OCI-LY3 (cell line): ENCODE measurements around the gene PRRT4.
A peak's percentile ranks its signal among the peaks of the same experiment; 100 is the strongest.

Experiments used
- H2AFZ ChIP-seq: fragments of 200-600, 300-600 bp; shearing (Covaris generic); 2 replicates; pipeline ENCODE4 v1.6.0; 2014; ENCODE audit warnings: antibody characterized with exemption, low read depth, low read length
- H3K27ac ChIP-seq: fragments of 200-600, 300-600 bp; sonication (generic); 2 replicates; pipeline ENCODE4 v1.5.1; 2014; ENCODE audit warnings: mild to moderate bottlenecking, low read length, moderate library complexity, mixed read lengths
- H3K27me3 ChIP-seq: fragments of 200-600, 300-600 bp; sonication (generic); 2 replicates; pipeline ENCODE4 v1.6.1; 2014; ENCODE audit warnings: low read depth, low read length, mixed read lengths
- H3K36me3 ChIP-seq: fragments of 200-600, 300-600 bp; sonication (generic); replicated peaks from 2 replicates; pipeline ENCODE3; 2014; ENCODE audit warnings: low read depth, low read length, mixed read lengths
- H3K4me1 ChIP-seq: fragments of 300-600, 200-600 bp; sonication (generic); 2 replicates; pipeline ENCODE4 v1.6.1; 2014; ENCODE audit warnings: low read length, mixed read lengths
- H3K4me2 ChIP-seq: fragments of 200-600, 300-600 bp; sonication (generic); 2 replicates; pipeline ENCODE4 v1.6.1; 2014; ENCODE audit warnings: low read length, mixed read lengths
- H3K4me3 ChIP-seq: fragments of 300-600, 200-600 bp; sonication (generic); 2 replicates; pipeline ENCODE4 v1.5.1; 2014; ENCODE audit warnings: antibody characterized with exemption, mild to moderate bottlenecking, low read length, moderate library complexity
- H3K79me2 ChIP-seq: fragments of 300-600, 200-600 bp; shearing (Covaris generic); 2 replicates; pipeline ENCODE4 v1.6.1; 2014; ENCODE audit warnings: mild to moderate bottlenecking, low read length, mixed read lengths
- H3K9ac ChIP-seq: fragments of 300-600, 200-600 bp; shearing (Covaris generic); 2 replicates; pipeline ENCODE4 v1.6.0; 2014; ENCODE audit warnings: mild to moderate bottlenecking, low read length, moderate library complexity
- H3K9me3 ChIP-seq: fragments of 200-600, 300-600 bp; shearing (Covaris generic); 2 replicates; pipeline ENCODE4 v1.6.1; 2014; ENCODE audit warnings: low read length, mixed read lengths; ENCODE audit not compliant: insufficient read depth
- H4K20me1 ChIP-seq: fragments of 200-600, 300-600 bp; sonication (generic); 2 replicates; pipeline ENCODE4 v1.6.1; 2016; ENCODE audit warnings: low read length, mixed read lengths; ENCODE audit not compliant: insufficient read depth
- CTCF ChIP-seq: fragments of 200-600, 300-600 bp; sonication (generic); IDR thresholded peaks from 2 replicates; pipeline ENCODE4 v1.5.1; 2014; ENCODE audit warnings: antibody characterized with exemption, low read length, low read depth
- EZH2phosphoT487 ChIP-seq: fragments of 200-600 bp; shearing (Covaris generic); IDR thresholded peaks from 2 replicates; pipeline ENCODE4 v1.6.1; 2018; ENCODE audit warnings: antibody characterized with exemption, mixed run types, low read depth

Gene PRRT4

GRCh38 chr7:128347647-128348097, 13.8 kb downstream of the PRRT4 start:
- Histone ChIP-seq H3K4me2 (no peak overlapping the region), H4K20me1 (no peaks in the 10 kb centered on the region), H3K79me2 (peaks cover 10% of the 10 kb centered on the region), H3K9me3 (no peaks in the 10 kb centered on the region), H3K4me1 (peaks cover 3% of the 10 kb centered on the region), H2AFZ (no peak overlapping the region), H3K27me3 (0 out of 2 replicates have a peak, but pooled peaks cover 4% of the 10 kb centered on the region), H3K9ac (no peak overlapping the region), H3K4me3 (no peak overlapping the region), H3K36me3 (no peaks in the 10 kb centered on the region), H3K27ac (no peak overlapping the region)
- TF ChIP-seq EZH2phosphoT487 (no peak), CTCF (peak; percentile 88)

GRCh38 chr7:128344431-128344774, 17.1 kb downstream of the PRRT4 start:
- Histone ChIP-seq H3K9ac (no peak overlapping the region), H3K9me3 (no peaks in the 10 kb centered on the region), H3K4me1 (peaks cover 12% of the 10 kb centered on the region), H3K79me2 (peaks cover 43% of the 10 kb centered on the region), H2AFZ (peak overlapping the region; percentile 99), H3K27me3 (0 out of 2 replicates have a peak, but pooled peaks cover 4% of the 10 kb centered on the region), H3K4me3 (peak overlapping the region; percentile 89), H4K20me1 (peaks cover 10% of the 10 kb centered on the region; the same call in 1 of the 2 replicates), H3K27ac (no peak overlapping the region), H3K36me3 (peaks cover 3% of the 10 kb centered on the region), H3K4me2 (peak overlapping the region; percentile 73)
- TF ChIP-seq CTCF (no peak), EZH2phosphoT487 (no peak)

GRCh38 chr7:128343554-128344430, 17.7 kb downstream of the PRRT4 start, which contains the start of gene RBM28:
Gene RBM28 (minus strand): TSS chr7:128343908. CDS start chr7:128343793, 115 bp downstream.
- no peak for TF ChIP-seq EZH2phosphoT487
- no peak for TF ChIP-seq CTCF
- H3K4me2 ChIP-seq, result peak within 1 kb of the TSS; percentile 96
- no peaks in the 10 kb centered on the region for H3K9me3 ChIP-seq
- H3K27me3 ChIP-seq, result 0 out of 2 replicates have a peak, but pooled peaks cover 4% of the 10 kb centered on the region
- peaks cover 12% of the 10 kb centered on the region for H3K4me1 ChIP-seq
- H3K27ac ChIP-seq, result peak within 1 kb of the TSS; percentile 73
- H3K79me2 ChIP-seq, result peaks cover 44% of the 10 kb centered on the region
- peak within 1 kb of the TSS; percentile 99 for H2AFZ ChIP-seq
- H3K4me3 ChIP-seq, result peak within 1 kb of the TSS; percentile 89
- peak within 1 kb of the TSS; percentile 81 for H3K9ac ChIP-seq
- peaks cover 9% of the 10 kb centered on the region for H3K36me3 ChIP-seq
- H4K20me1 ChIP-seq, result peaks cover 10% of the 10 kb centered on the region; the same call in 1 of the 2 replicates

- H3K27ac ChIP-seq, result no peak overlapping the region
- no peak overlapping the region for H2AFZ ChIP-seq
- peaks cover 12% of the 10 kb centered on the region for H3K4me1 ChIP-seq
- no peak overlapping the region for H3K4me3 ChIP-seq
- H4K20me1 ChIP-seq, result peaks cover 10% of the 10 kb centered on the region; the same call in 1 of the 2 replicates
- peaks cover 18% of the 10 kb centered on the region for H3K36me3 ChIP-seq
- H3K4me2 ChIP-seq, result peak overlapping the region; percentile 96; the same call in 1 of the 2 replicates
- no peak overlapping the region for H3K9ac ChIP-seq
- no peaks in the 10 kb centered on the region for H3K9me3 ChIP-seq
- no peaks in the 10 kb centered on the region for H3K27me3 ChIP-seq
- peaks cover 44% of the 10 kb centered on the region for H3K79me2 ChIP-seq
- TF ChIP-seq CTCF (no peak), EZH2phosphoT487 (no peak)
Observed at GRCh38 chr7:128341733-128342132, 19.8 kb downstream of the PRRT4 start.
